ENCODE measurements around the gene KCNJ6.
"Not testable (repeated sequence)": the region's sequence is repeated elsewhere in the genome, so short reads cannot be mapped to it uniquely, and the experiment has no call there.

KCNJ6 gene

GRCh38 chr21:37580666-37581065 lies 335.6 kb downstream of the KCNJ6 start:
- Mint-ChIP-seq H3K4me3 (no peak overlapping the region), H3K27ac (no peak overlapping the region), H3K9me3 (peaks cover 7 to 19% of the 10 kb centered on the region in 2 donors), H3K4me1 (no peaks in the 10 kb centered on the region), H3K27me3 (no peaks in the 10 kb centered on the region)
- DNase-seq (no peak), ATAC-seq (no peak)

GRCh38 chr21:37579356-37579755 lies 336.9 kb downstream of the KCNJ6 start:
- H3K27me3 Mint-ChIP-seq, result no peaks in the 10 kb centered on the region
- peaks cover 7 to 19% of the 10 kb centered on the region in 2 donors for H3K9me3 Mint-ChIP-seq
- DNase-seq, result no peak
- no peak overlapping the region for H3K27ac Mint-ChIP-seq
- ATAC-seq, result no peak
- no peaks in the 10 kb centered on the region for H3K4me1 Mint-ChIP-seq
- H3K4me3 Mint-ChIP-seq, result no peak overlapping the region

GRCh38 chr21:37578471-37579126 lies 337.7 kb downstream of the KCNJ6 start:
- no peaks in the 10 kb centered on the region for H3K27me3 Mint-ChIP-seq
- no peak for DNase-seq
- H3K4me3 Mint-ChIP-seq, result no peak overlapping the region
- no peak overlapping the region for H3K27ac Mint-ChIP-seq
- ATAC-seq, result no peak
- H3K9me3 Mint-ChIP-seq, result peaks cover 7 to 19% of the 10 kb centered on the region in 2 donors
- H3K4me1 Mint-ChIP-seq, result no peaks in the 10 kb centered on the region

- H3K4me1 Mint-ChIP-seq, H3K27ac Mint-ChIP-seq, H3K4me3 Mint-ChIP-seq, ATAC-seq, DNase-seq, H3K27me3 Mint-ChIP-seq: not testable (repeated sequence)
- peaks cover 7 to 19% of the 10 kb centered on the region in 2 donors for H3K9me3 Mint-ChIP-seq
Measured at GRCh38 chr21:37576929-37577328, 339.3 kb downstream of the KCNJ6 start.

- Mint-ChIP-seq H3K4me3 (no peak overlapping the region), H3K27me3 (no peaks in the 10 kb centered on the region), H3K9me3 (peaks cover 7 to 16% of the 10 kb centered on the region in 2 donors), H3K4me1 (no peaks in the 10 kb centered on the region), H3K27ac (no peak overlapping the region)
- DNase-seq (no peak), ATAC-seq (no peak)
Measured at GRCh38 chr21:37575580-37575979, 340.7 kb downstream of the KCNJ6 start.

- Mint-ChIP-seq H3K27me3 (no peaks in the 10 kb centered on the region), H3K27ac (no peak overlapping the region), H3K4me1 (no peaks in the 10 kb centered on the region), H3K4me3 (no peak overlapping the region), H3K9me3 (peaks cover 7 to 13% of the 10 kb centered on the region in 2 donors)
- ATAC-seq, result no peak
- no peak for DNase-seq
Measured at GRCh38 chr21:37574751-37575150, 341.5 kb downstream of the KCNJ6 start.

GRCh38 chr21:37574316-37574715 lies 341.9 kb downstream of the KCNJ6 start:
- no peak for DNase-seq
- no peaks in the 10 kb centered on the region for H3K27me3 Mint-ChIP-seq
- ATAC-seq, result no peak

GRCh38 chr21:37571442-37571841 lies 344.8 kb downstream of the KCNJ6 start:
- H3K4me3 Mint-ChIP-seq, result no peak overlapping the region
- DNase-seq (no peak), ATAC-seq (no peak)
- no peaks in the 10 kb centered on the region for H3K9me3 Mint-ChIP-seq
- H3K4me1 Mint-ChIP-seq, result no peaks in the 10 kb centered on the region
- no peak overlapping the region for H3K27ac Mint-ChIP-seq
- no peaks in the 10 kb centered on the region for H3K27me3 Mint-ChIP-seq

More at GRCh38 chr21:37574316-37574715, 341.9 kb downstream of the KCNJ6 start:
- peaks cover 3 to 9% of the 10 kb centered on the region in 2 donors for H3K9me3 Mint-ChIP-seq
- no peak overlapping the region for H3K4me3 Mint-ChIP-seq
- H3K27ac Mint-ChIP-seq, result no peak overlapping the region
- no peaks in the 10 kb centered on the region for H3K4me1 Mint-ChIP-seq

- H3K4me1 Mint-ChIP-seq, result peaks cover 22% of the 10 kb centered on the region
- no peaks in the 10 kb centered on the region for H3K27me3 Mint-ChIP-seq
- H3K4me3 Mint-ChIP-seq, result no peak overlapping the region
- H3K9me3 Mint-ChIP-seq, result no peaks in the 10 kb centered on the region
- H3K27ac Mint-ChIP-seq, result no peak overlapping the region
- ATAC-seq, result no peak
- DNase-seq, result no peak
Measured at GRCh38 chr21:37568916-37569315, 347.3 kb downstream of the KCNJ6 start.

- no peaks in the 10 kb centered on the region for H3K27me3 Mint-ChIP-seq
- H3K9me3 Mint-ChIP-seq, result no peaks in the 10 kb centered on the region
- no peak overlapping the region for H3K27ac Mint-ChIP-seq
- peaks cover 22% of the 10 kb centered on the region for H3K4me1 Mint-ChIP-seq
- H3K4me3 Mint-ChIP-seq, result no peak overlapping the region
- no peak for DNase-seq
- ATAC-seq, result no peak
Measured at GRCh38 chr21:37568415-37568814, 347.8 kb downstream of the KCNJ6 start.

GRCh38 chr21:37566790-37567615 lies 349.3 kb downstream of the KCNJ6 start:
- Mint-ChIP-seq H3K4me3 (no peak overlapping the region), H3K9me3 (no peaks in the 10 kb centered on the region), H3K4me1 (peaks cover 31% of the 10 kb centered on the region), H3K27ac (no peak overlapping the region), H3K27me3 (no peaks in the 10 kb centered on the region)
- ATAC-seq (no peak), DNase-seq (no peak)

- Mint-ChIP-seq H3K4me3 (peak overlapping the region; percentile 98 to 99), H3K9me3 (peaks cover 0 to 4% of the 10 kb centered on the region in 2 donors), H3K27me3 (no peaks in the 10 kb centered on the region), H3K4me1 (peaks cover 31% of the 10 kb centered on the region), H3K27ac (peak overlapping the region; percentile 23 to 81)
- ATAC-seq (no peak), DNase-seq (no peak)
Measured at GRCh38 chr21:37565530-37566223, 350.6 kb downstream of the KCNJ6 start.

- DNase-seq (no peak), ATAC-seq (no peak)
- Mint-ChIP-seq H3K4me3 (peak overlapping the region; percentile 98 to 99), H3K27ac (peak overlapping the region; percentile 81 to 99), H3K9me3 (peaks cover 0 to 4% of the 10 kb centered on the region in 2 donors), H3K27me3 (no peaks in the 10 kb centered on the region), H3K4me1 (peaks cover 31% of the 10 kb centered on the region)
Measured at GRCh38 chr21:37564924-37565529, 351.2 kb downstream of the KCNJ6 start.

- peak; percentile 88 for ATAC-seq
- Mint-ChIP-seq H3K4me3 (peak overlapping the region; percentile 98 to 99), H3K27me3 (no peaks in the 10 kb centered on the region), H3K9me3 (peaks cover 0 to 4% of the 10 kb centered on the region in 2 donors), H3K4me1 (peaks cover 31% of the 10 kb centered on the region), H3K27ac (peak overlapping the region; percentile 99)
- peak; percentile 77 to 88 for DNase-seq
Measured at GRCh38 chr21:37564341-37564923, 351.8 kb downstream of the KCNJ6 start.

All from stimulated activated naive CD8-positive, alpha-beta T cell treated with anti-CD3 and anti-CD28 coated beads, Interleukin-15, amount 100 ng/mL, for 72 hours (primary cell).